Measurements from ENCODE around the gene SAYSD1.
"Not testable (repeated sequence)": the region's sequence is repeated elsewhere in the genome, so short reads cannot be mapped to it uniquely, and the experiment has no call there.

SAYSD1 gene

GRCh38 chr6:39114704-39115599, at the start of gene SAYSD1:
Gene SAYSD1 (minus strand): TSS chr6:39115186. CDS start chr6:39115089, 97 bp downstream.
- peak; percentile 97 to 98 (median 98) for DNase-seq

- DNase-seq = no peak
These were observed 42.5 kb upstream of the SAYSD1 start for GRCh38 chr6:39157511-39157910.

- no peak for DNase-seq
These were observed 41.8 kb upstream of the SAYSD1 start for GRCh38 chr6:39156801-39157200.

- DNase-seq = no peak
These were observed 39.7 kb upstream of the SAYSD1 start for GRCh38 chr6:39154705-39155104.

- no peak for DNase-seq
These were observed 38.9 kb upstream of the SAYSD1 start for GRCh38 chr6:39153766-39154397.

- DNase-seq = no peak
These were observed 37.3 kb upstream of the SAYSD1 start for GRCh38 chr6:39152262-39152661.

- no peak for DNase-seq
These were observed 36.2 kb upstream of the SAYSD1 start for GRCh38 chr6:39151211-39151610.

GRCh38 chr6:39144481-39145173, 29.6 kb upstream of the SAYSD1 start:
- no peak for DNase-seq

GRCh38 chr6:39143238-39143930, 28.4 kb upstream of the SAYSD1 start:
- DNase-seq = peak in 1 of 3 donors; percentile 36

- no peak for DNase-seq
These were observed 25.7 kb upstream of the SAYSD1 start for GRCh38 chr6:39140556-39141167.

GRCh38 chr6:39137245-39137644, 22.3 kb upstream of the SAYSD1 start:
- DNase-seq = peak; percentile 25 to 68 (median 54)

- DNase-seq = not testable (repeated sequence)
These were observed 21.2 kb upstream of the SAYSD1 start for GRCh38 chr6:39136207-39136606.

GRCh38 chr6:39134761-39135160, 19.8 kb upstream of the SAYSD1 start:
- DNase-seq = not testable (repeated sequence)

- no peak for DNase-seq
These were observed 15.7 kb upstream of the SAYSD1 start for GRCh38 chr6:39130691-39131090.

GRCh38 chr6:39128832-39129231, 13.8 kb upstream of the SAYSD1 start:
- DNase-seq = no peak

- no peak for DNase-seq
These were observed 13.1 kb upstream of the SAYSD1 start for GRCh38 chr6:39128106-39128505.

- no peak for DNase-seq
These were observed 9.1 kb upstream of the SAYSD1 start for GRCh38 chr6:39124114-39124513.

- DNase-seq = no peak
These were observed 3.9 kb upstream of the SAYSD1 start for GRCh38 chr6:39118921-39119320.

GRCh38 chr6:39114388-39114703, 640 bp downstream of the SAYSD1 start:
- DNase-seq = peak in 1 of 3 donors; percentile 22

GRCh38 chr6:39113788-39114187, 1.2 kb downstream of the SAYSD1 start:
- no peak for DNase-seq

GRCh38 chr6:39111280-39111679, 3.7 kb downstream of the SAYSD1 start:
- DNase-seq = no peak

GRCh38 chr6:39108041-39108839, 6.7 kb downstream of the SAYSD1 start:
- DNase-seq = no peak
